GM18868 (cell line): ENCODE results near the gene SLU7.

ENCODE experiments used
- ATAC-seq: cut with Tn5 transposase; IDR thresholded peaks from one replicate; pipeline ENCODE4 v1.9.1; 2021; ENCODE audit warnings: mild to moderate bottlenecking, moderate library complexity; ENCODE audit not compliant: unreplicated experiment

The SLU7 gene

GRCh38 chr5:160367885-160368284 lies 51.0 kb downstream of the SLU7 start:
- no peak for ATAC-seq

- no peak for ATAC-seq
Measured at GRCh38 chr5:160367261-160367660, 51.6 kb downstream of the SLU7 start.

GRCh38 chr5:160366230-160366629 lies 52.7 kb downstream of the SLU7 start:
- no peak for ATAC-seq

GRCh38 chr5:160363660-160364395 lies 55.1 kb downstream of the SLU7 start:
- no peak for ATAC-seq

- no peak for ATAC-seq
Measured at GRCh38 chr5:160363211-160363610, 55.7 kb downstream of the SLU7 start.

- ATAC-seq = no peak
Measured at GRCh38 chr5:160361624-160362228, 57.2 kb downstream of the SLU7 start.

- ATAC-seq = no peak
Measured at GRCh38 chr5:160360310-160360709, 58.6 kb downstream of the SLU7 start.

GRCh38 chr5:160359816-160360215 lies 59.1 kb downstream of the SLU7 start:
- ATAC-seq = no peak

- no peak for ATAC-seq
Measured at GRCh38 chr5:160359242-160359641, 59.6 kb downstream of the SLU7 start.

GRCh38 chr5:160357861-160358411 lies 60.9 kb downstream of the SLU7 start:
- no peak for ATAC-seq

GRCh38 chr5:160357394-160357793 lies 61.5 kb downstream of the SLU7 start:
- ATAC-seq = no peak

- no peak for ATAC-seq
Measured at GRCh38 chr5:160356550-160357347, 62.1 kb downstream of the SLU7 start.

GRCh38 chr5:160354666-160355065 lies 64.2 kb downstream of the SLU7 start:
- ATAC-seq = no peak

GRCh38 chr5:160353379-160353778 lies 65.5 kb downstream of the SLU7 start:
- no peak for ATAC-seq

- no peak for ATAC-seq
Measured at GRCh38 chr5:160352308-160352707, 66.6 kb downstream of the SLU7 start.
